Kidney (tissue), 14 donors: ENCODE data around the gene AOC1. TPM values are rescaled to one million over a fixed set of nuclear protein-coding genes. Genes with fewer than 3 reads are reported as not detected.
A peak's percentile ranks its signal among the peaks of the same experiment; 100 is the strongest.

ENCODE experiments used
- DNase-seq, 5 donors: peaks; one replicate each; pipeline ENCODE4 v3.0.0-alpha.2; 2013 to 2020
- FAIRE-seq: peaks from 2 replicates; lab custom pipeline; 2012; peaks lifted over from hg19 to GRCh38; lab: Jason Lieb, UNC
- H3K27ac ChIP-seq, 2 donors: one replicate each; pipeline ENCODE4 v1.7.0; 2013; ENCODE audit warnings: low read depth in 2 of 2, low read length in 2 of 2, inconsistent platforms in 1 of 2
- H3K27me3 ChIP-seq: one replicate; pipeline ENCODE4 v1.7.1; 2013; ENCODE audit warnings: low read length, inconsistent platforms; ENCODE audit not compliant: control insufficient read depth, insufficient read depth
- H3K36me3 ChIP-seq, 3 donors: one replicate each; pipeline versions ENCODE4 v1.7.0 to v1.7.1; 2013; ENCODE audit warnings: low read length in 3 of 3, control low read depth in 1 of 3, inconsistent platforms in 1 of 3; ENCODE audit not compliant: insufficient read depth in 3 of 3, control insufficient read depth in 2 of 3
- H3K4me1 ChIP-seq, 3 donors: one replicate each; pipeline versions ENCODE4 v1.7.0 to v1.7.1; 2013; ENCODE audit warnings: low read length in 3 of 3, inconsistent platforms in 1 of 3, low read depth in 1 of 3; ENCODE audit not compliant: control insufficient read depth in 2 of 3, insufficient read depth in 2 of 3
- H3K4me3 ChIP-seq, 3 donors: one replicate each; pipeline versions ENCODE4 v1.7.0 to v1.8.1; 2013; ENCODE audit warnings: low read length in 3 of 3, control low read depth in 1 of 3, inconsistent platforms in 1 of 3
- H3K9ac ChIP-seq, 3 donors: one replicate each; pipeline versions ENCODE4 v1.7.0 to v1.7.1; 2013; ENCODE audit warnings: low read length in 3 of 3, control low read depth in 1 of 3, inconsistent platforms in 1 of 3
- H3K9me3 ChIP-seq, 3 donors: one replicate each; pipeline versions ENCODE4 v1.7.0 to v1.7.1; 2013; ENCODE audit warnings: low read length in 3 of 3, control low read depth in 1 of 3, inconsistent platforms in 1 of 3; ENCODE audit not compliant: control insufficient read depth in 2 of 3, insufficient read depth in 1 of 3
- CTCF ChIP-seq: IDR thresholded peaks from 3 replicates; pipeline ENCODE4 v1.5.1; 2012; ENCODE audit warnings: mild to moderate bottlenecking, moderate library complexity, borderline replicate concordance; ENCODE audit not compliant: insufficient read depth; ENCODE audit errors: extremely low read depth
- intact Hi-C: fragments of 100-400 bp; cut with DNase I; formaldehyde crosslinking; loops from one replicate; pipeline ENCODE4 v1.11.1; 2022
- polyA plus RNA-seq: library from polyadenylated mRNA; stranded (reverse); fragments of 350-450 nt; fragmentation: Illumina TruSeq; extraction: RNeasy Lipid Tissue Mini Kit (QIAGEN cat#74804); gene quantifications from one replicate; pipeline ENCODE4 v1.2.3, GENCODE V29; 2014; ENCODE audit warnings: low read depth, low replicate concordance; ENCODE audit not compliant: insufficient read depth
- total RNA-seq: library from RNA; stranded (reverse); fragmentation: NEBNext Ultra II Directional; extraction: Animal tissue kit (Norgen Biotek cat#: 25700); gene quantifications from one replicate; pipeline ENCODE4 v1.2.1, GENCODE V29; 2021
- donor health status: control.
- donor health status: control.
- donor health status: control.
- donor health status: control.
- donor health status: control.
- donor health status: DM: yes; HTN: yes; CAD: no.
- donor health status: Normal renal cell carcinoma (clear cell type).

Gene AOC1
- total and polyA plus RNA-seq, 2 donors from 2014 or later: 99.1 to 170 TPM

- Histone ChIP-seq H3K9ac (peak overlapping the region in 1 of 3 donors; percentile 49), H3K27ac (peak overlapping the region; percentile 90 to 91), H3K36me3 (no peaks in the 10 kb centered on the region), H3K4me3 (peak overlapping the region in 1 of 3 donors; percentile 15), H3K27me3 (no peaks in the 10 kb centered on the region), H3K4me1 (peaks cover 0 to 13% (median 9%) of the 10 kb centered on the region in 3 donors), H3K9me3 (peaks cover 0 to 12% (median 2%) of the 10 kb centered on the region in 3 donors)
- intact Hi-C loops: no loop called here
- DNase-seq: peak in 1 of 5 donors; percentile 17
- TF ChIP-seq CTCF: no peak
- FAIRE-seq: peak; percentile 74
These were observed 31.6 kb upstream of the AOC1 start for GRCh38 chr7:150820578-150821198.

GRCh38 chr7:150823043-150823442, 29.3 kb upstream of the AOC1 start:
- no peaks in the 10 kb centered on the region for H3K27me3 ChIP-seq
- no peak for DNase-seq
- no peak for TF ChIP-seq CTCF
- intact Hi-C loops: no loop called here
- no peak for FAIRE-seq
- peaks cover 0 to 25% (median 14%) of the 10 kb centered on the region in 3 donors for H3K4me1 ChIP-seq
- no peak overlapping the region for H3K9ac ChIP-seq
- no peaks in the 10 kb centered on the region for H3K36me3 ChIP-seq
- peaks cover 0 to 5% (median 0%) of the 10 kb centered on the region in 3 donors for H3K9me3 ChIP-seq
- H3K27ac ChIP-seq: no peak overlapping the region
- no peak overlapping the region for H3K4me3 ChIP-seq

GRCh38 chr7:150823484-150824126, 28.7 kb upstream of the AOC1 start:
- DNase-seq (no peak), FAIRE-seq (no peak)
- no peak for TF ChIP-seq CTCF
- intact Hi-C loops: no loop called here
- Histone ChIP-seq H3K9me3 (peaks cover 0 to 5% (median 0%) of the 10 kb centered on the region in 3 donors), H3K36me3 (no peaks in the 10 kb centered on the region), H3K27ac (no peak overlapping the region), H3K9ac (no peak overlapping the region), H3K4me1 (peaks cover 0 to 25% (median 14%) of the 10 kb centered on the region in 3 donors), H3K27me3 (no peaks in the 10 kb centered on the region), H3K4me3 (no peak overlapping the region)
